Gastroesophageal sphincter (tissue), 3 donors: Measurements from ENCODE around the gene SEPTIN1.

Source experiments
- CTCF ChIP-seq, 4 experiments: fragments of 200-600 bp in 2 of 4; fragments of 450-650 bp in 2 of 4; sonication (generic) in 1 of 4; IDR thresholded peaks; one replicate each; pipeline ENCODE4 v1.5.1; 2017 to 2019; ENCODE audit warnings: antibody characterized with exemption in 4 of 4, mild to moderate bottlenecking in 2 of 4, moderate library complexity in 2 of 4
- POLR2A ChIP-seq, 2 donors: fragments of 450-650 bp; IDR thresholded peaks; one replicate each; pipeline ENCODE4 v1.6.1; 2017; ENCODE audit warnings: antibody characterized with exemption in 2 of 2, mild to moderate bottlenecking in 2 of 2, moderate library complexity in 1 of 2
- POLR2AphosphoS5 ChIP-seq: sonication (generic); formaldehyde crosslinking; IDR thresholded peaks from one replicate; pipeline ENCODE4 v1.6.1; 2017; ENCODE audit warnings: antibody characterized with exemption

DNA sequence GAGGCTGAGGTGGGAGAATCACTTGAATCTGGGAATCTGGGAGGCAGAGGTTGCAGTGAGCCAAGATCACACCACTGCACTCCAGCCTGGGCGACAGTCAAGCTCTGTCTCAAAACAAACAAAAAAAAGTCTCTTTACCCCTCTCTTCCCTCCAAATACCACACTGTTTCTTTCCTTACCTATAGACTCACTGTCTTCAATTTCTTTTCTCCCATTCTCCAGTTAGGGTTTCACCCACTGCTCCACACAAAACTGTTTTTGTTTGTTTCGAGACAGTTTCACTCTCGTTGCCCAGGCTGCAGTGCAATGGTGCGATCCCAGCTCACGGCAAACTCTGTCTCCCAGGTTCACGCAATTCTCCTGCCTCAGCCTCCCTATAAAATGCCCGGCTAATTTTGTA lies 21.2 kb downstream of the SEPTIN1 start:
- TF ChIP-seq POLR2A (IDR thresholded peaks at IDR 0.05) (no peak), CTCF (IDR thresholded peaks at IDR 0.05) (no peak), POLR2AphosphoS5 (no peak)
